Pancreas (tissue), 10 donors: ENCODE measurements around the gene COL20A1. TPM values are rescaled to one million over a fixed set of nuclear protein-coding genes. Genes with fewer than 3 reads are reported as not detected.

ENCODE experiments used
- ATAC-seq, 4 donors: fragments of 200-7000 bp; cut with Tn5 transposase; one replicate each; pipeline versions ENCODE4 v1.8.0 to v1.9.1; 2020; ENCODE audit warnings: mild to moderate bottlenecking in 4 of 4, moderate library complexity in 4 of 4
- DNase-seq, 6 donors: peaks; one replicate each; pipeline ENCODE4 v3.0.0-alpha.2; 2020
- FAIRE-seq: peaks from 2 replicates; lab custom pipeline; 2012; peaks lifted over from hg19 to GRCh38; lab: Jason Lieb, UNC
- H3K27ac ChIP-seq, 4 donors: fragments of 200-600 bp; sonication (generic); 1 replicate in 3 of 4; 2 replicates in 1 of 4; pipeline versions ENCODE4 v1.5.0 to v1.8.0; 2020
- H3K27me3 ChIP-seq, 4 donors: fragments of 200-600 bp; one replicate each; pipeline ENCODE4 v1.8.0; 2021
- H3K36me3 ChIP-seq, 3 donors: fragments of 200-600 bp; sonication (generic) in 1 of 3; one replicate each; pipeline versions ENCODE4 v1.5.0 to v1.8.0; 2020 to 2021
- H3K4me1 ChIP-seq, 3 donors: fragments of 200-600 bp; one replicate each; pipeline ENCODE4 v1.8.0; 2021
- H3K4me3 ChIP-seq, 4 donors: fragments of 200-600 bp; sonication (generic) in 2 of 4; one replicate each; pipeline versions ENCODE4 v1.5.0 to v1.8.0; 2020 to 2021
- H3K9me3 ChIP-seq, 4 donors: fragments of 200-600 bp; one replicate each; pipeline ENCODE4 v1.8.0; 2021
- CTCF ChIP-seq, 4 donors: fragments of 200-600 bp; sonication (generic) in 3 of 4; IDR thresholded peaks; one replicate each; pipeline versions ENCODE4 v1.5.0 to v1.8.0; 2021; ENCODE audit warnings: antibody characterized with exemption in 4 of 4
- WGBS, 2 donors: extraction: QIAGEN DNeasy Blood & Tissue Kit; methylation state at CpG; one replicate each; pipeline ENCODE4 v1.1.7; 2013; 5-methylcytosine and 5-hydroxymethylcytosine counted together
- intact Hi-C, 3 donors: fragments of 100-400 bp; cut with DNase I; formaldehyde crosslinking; loops; one replicate each; pipeline versions ENCODE4 v1.11.1 to v1.14.2; 2022
- polyA plus RNA-seq, 2 donors: library from polyadenylated mRNA; stranded (reverse); fragments of 200-250 nt; gene quantifications; one replicate each; pipeline ENCODE4 v1.2.3, GENCODE V29; 2013
- total RNA-seq, 6 donors: library from RNA; stranded (reverse); fragmentation: NEBNext Ultra II Directional in 4 of 6; extraction: Animal tissue kit (Norgen Biotek cat#: 25700) in 4 of 6; gene quantifications; one replicate each; pipeline versions ENCODE4 v1.2.1 to v1.2.4, GENCODE V29; 2021 to 2023
- donor health status: healthy with polysubstance abuse.
- donor health status: DM: no; HTN: no; CAD: no; lungs with moderate emphysema.
- donor health status: DM: no; HTN: no; CAD: no.
- donor health status: control.
- donor health status: control.
- donor health status: Bipolar disorder and iron deficiency.
- donor health status: DM: yes; HTN: yes; CAD: no.
- donor health status: DM: no; HTN: no; CAD: no.
- donor health status: DM: no; HTN: no; CAD: no.
- donor health status: DM: yes; HTN: yes; CAD: no.

The COL20A1 gene
- total and polyA plus RNA-seq, 8 donors: 0.05 TPM; not detected in 7

DNA sequence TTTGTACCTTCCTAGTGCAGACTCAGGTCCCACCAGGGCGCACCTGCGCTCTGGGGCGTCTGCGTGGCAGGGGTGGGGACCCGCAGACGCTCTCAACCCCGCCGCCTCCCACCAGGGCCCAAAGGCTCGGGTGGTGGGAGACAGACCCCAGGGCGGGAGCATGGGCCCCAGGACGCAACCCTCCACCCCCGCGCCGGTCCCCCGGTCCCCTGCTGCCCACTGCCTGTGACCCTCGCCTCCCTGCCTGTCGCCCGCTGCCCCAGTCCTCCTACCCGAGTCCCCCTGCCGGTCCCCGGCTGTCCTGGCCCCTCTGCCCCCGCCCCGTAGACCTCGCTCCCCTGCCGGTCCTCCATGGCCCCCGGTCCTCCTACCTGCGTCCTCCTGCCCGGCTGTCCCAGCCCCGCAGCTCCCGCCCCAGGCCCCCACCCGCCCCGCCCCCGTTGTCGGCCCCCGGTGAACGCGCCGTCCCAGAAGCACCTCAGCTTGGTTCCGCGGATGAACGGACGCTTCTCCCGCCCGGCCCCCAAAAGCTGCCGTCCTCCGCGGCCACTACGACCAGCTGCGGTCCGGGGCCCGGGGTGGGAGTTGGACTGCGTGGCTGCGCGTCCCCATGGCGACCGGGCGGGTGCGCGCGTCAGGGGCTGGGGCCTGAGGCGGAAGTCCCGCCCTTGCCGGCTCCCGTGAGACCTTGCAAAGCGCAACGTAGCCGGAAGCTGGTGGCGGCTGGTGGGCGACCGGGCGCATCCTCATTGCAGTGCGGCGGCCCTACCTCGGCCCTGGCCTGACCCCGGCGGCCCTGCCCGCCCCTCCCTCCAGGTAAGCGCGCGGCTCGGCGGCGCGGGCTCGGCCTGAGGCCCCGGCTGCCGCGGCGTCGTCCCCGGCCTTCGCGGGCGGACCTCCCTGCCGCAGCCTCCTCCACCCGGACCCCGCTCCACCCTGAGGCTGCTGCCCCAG, 20.6 kb upstream of the COL20A1 start, which contains the start of gene ARFGAP1:
Gene ARFGAP1, plus strand, starts transcription at position 709 of the 954 bp plus-strand sequence. CDS start 2,768 bp downstream, outside the sequence.
- 0 to 2% methylated on average over 52 to 97 of the region's 97 CpGs for WGBS, 2 donors
- H3K4me1 ChIP-seq: peaks cover 0 to 18% (median 7%) of the 10 kb centered on the region in 3 donors
- peak within 1 kb of the TSS; percentile 88 to 97 (median 96) for H3K4me3 ChIP-seq
- peak within 1 kb of the TSS; percentile 9 to 58 (median 42) for H3K27ac ChIP-seq
- H3K9me3 ChIP-seq: no peaks in the 10 kb centered on the region
- no peak for TF ChIP-seq CTCF (IDR thresholded peaks at IDR 0.05)
- DNase-seq (peak; percentile 85 to 96 (median 88)), ATAC-seq (peak; percentile 96 to 97 (median 97)), FAIRE-seq (no peak)
- H3K36me3 ChIP-seq: peaks cover 0 to 7% (median 0%) of the 10 kb centered on the region in 3 donors
- no peaks in the 10 kb centered on the region for H3K27me3 ChIP-seq
- intact Hi-C loops: no loop called here

- WGBS, 2 donors: 1 to 2% methylated on average over 21 to 37 of the region's 37 CpGs
- peak overlapping the region; percentile 9 to 58 (median 42) for H3K27ac ChIP-seq
- TF ChIP-seq CTCF (IDR thresholded peaks at IDR 0.05): no peak
- peak overlapping the region; percentile 88 to 97 (median 96) for H3K4me3 ChIP-seq
- intact Hi-C loops: no loop called here
- peaks cover 0 to 7% (median 3%) of the 10 kb centered on the region in 3 donors for H3K36me3 ChIP-seq
- no peaks in the 10 kb centered on the region for H3K27me3 ChIP-seq
- FAIRE-seq: no peak
- ATAC-seq: no peak
- H3K4me1 ChIP-seq: peaks cover 0 to 18% (median 7%) of the 10 kb centered on the region in 3 donors
- no peaks in the 10 kb centered on the region for H3K9me3 ChIP-seq
- no peak for DNase-seq
Observed at GRCh38 chr20:63273059-63273579, 19.9 kb upstream of the COL20A1 start.

GRCh38 chr20:63273635-63274380, 19.2 kb upstream of the COL20A1 start:
- H3K36me3 ChIP-seq: peaks cover 0 to 12% (median 8%) of the 10 kb centered on the region in 3 donors
- FAIRE-seq (no peak), DNase-seq (no peak), ATAC-seq (no peak)
- H3K9me3 ChIP-seq: no peaks in the 10 kb centered on the region
- TF ChIP-seq CTCF (IDR thresholded peaks at IDR 0.05): no peak
- intact Hi-C loops: no loop called here
- H3K4me1 ChIP-seq: peaks cover 0 to 18% (median 7%) of the 10 kb centered on the region in 3 donors
- H3K27me3 ChIP-seq: no peaks in the 10 kb centered on the region
- H3K4me3 ChIP-seq: peak overlapping the region; percentile 88 to 97 (median 96)
- no peak overlapping the region for H3K27ac ChIP-seq
- 13% methylated on average over 20 of the region's 20 CpGs for WGBS, 2 donors

DNA sequence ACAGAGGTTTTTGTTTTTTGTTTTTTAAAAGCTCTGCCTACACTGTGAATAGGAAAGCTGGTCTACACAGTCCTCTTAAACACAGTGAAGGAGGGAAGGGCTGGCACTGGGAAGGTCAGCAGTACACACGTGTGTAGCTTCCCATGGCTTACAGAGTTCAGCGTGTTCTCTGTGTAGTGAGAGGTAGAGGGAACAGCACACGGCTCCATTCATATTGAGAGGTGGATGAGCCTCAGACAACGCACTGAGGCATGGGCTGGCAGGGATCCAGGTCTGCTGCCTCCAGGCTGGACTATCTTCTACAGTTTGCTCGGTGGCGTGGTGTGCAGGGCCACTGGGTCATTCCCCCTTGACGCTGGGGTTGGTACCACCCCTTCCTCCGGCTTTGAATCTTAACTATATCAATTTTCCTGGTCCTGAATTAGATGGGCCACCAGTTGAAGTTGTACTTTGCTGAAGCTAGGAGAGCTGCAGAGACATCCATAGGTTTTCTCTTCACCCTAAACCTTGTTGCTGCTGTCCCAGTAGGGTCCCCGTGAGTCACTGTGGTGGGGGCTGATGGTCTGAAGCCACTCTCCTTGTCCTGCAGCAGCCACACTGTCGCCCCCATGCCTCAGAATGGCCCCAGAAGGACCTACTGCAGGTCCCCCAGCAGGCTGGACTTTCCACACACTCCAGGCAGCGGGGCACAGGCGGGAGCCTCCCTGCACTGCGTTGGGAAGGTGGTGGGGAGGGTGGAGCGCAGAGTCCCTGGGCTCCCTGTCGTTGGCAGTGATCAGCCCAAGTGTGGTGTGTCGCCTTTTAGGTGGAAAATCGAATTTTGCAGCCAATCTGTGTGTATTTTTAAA, 18.4 kb upstream of the COL20A1 start:
- ATAC-seq (peak; percentile 45 to 73 (median 58)), DNase-seq (peak in 2 of 6 donors; percentile 44 to 52), FAIRE-seq (no peak)
- intact Hi-C loops: no loop called here
- TF ChIP-seq CTCF (IDR thresholded peaks at IDR 0.05): no peak
- WGBS, 2 donors: 49 to 55% methylated on average over 17 of the region's 17 CpGs
- Histone ChIP-seq H3K4me1 (peaks cover 0 to 18% (median 7%) of the 10 kb centered on the region in 3 donors), H3K27me3 (no peaks in the 10 kb centered on the region), H3K36me3 (peaks cover 0 to 19% (median 11%) of the 10 kb centered on the region in 3 donors), H3K4me3 (peak overlapping the region in 2 of 4 donors; percentile 96 to 97), H3K9me3 (no peaks in the 10 kb centered on the region), H3K27ac (no peak overlapping the region)
